PC-3 (cell line): Measurements from ENCODE around the gene LFNG. TPM values are rescaled to one million over a fixed set of nuclear protein-coding genes. Genes with fewer than 3 reads are reported as not detected.

Experiments used
- ATAC-seq: fragments of 200-7000 bp; cut with Tn5 transposase; 2 replicates; pipeline ENCODE4 v1.9.1; 2020; ENCODE audit warnings: mild to moderate bottlenecking, moderate library complexity
- BruUV-seq: library from RNA; stranded (reverse); fragments of 400-500 nt; replicated peaks from 2 replicates; lab custom pipeline; 2021; lab: Mats Ljungman, UMichigan
- CTCF ChIA-PET: fragments of 300-600 bp; sonication (Branson Sonifier 250); formaldehyde crosslinking; loops from one replicate; lab custom pipeline; 2022; ENCODE audit warnings: antibody characterized with exemption; lab: Charles Lee
- POLR2A ChIA-PET: fragments of 300-600 bp; sonication (Branson Sonifier 250); formaldehyde crosslinking; loops from one replicate; lab custom pipeline; 2022; ENCODE audit warnings: antibody characterized with exemption; ENCODE audit not compliant: unreplicated experiment; lab: Charles Lee
- DNase-seq: peaks from one replicate; pipeline ENCODE4 v3.0.0-alpha.2; 2015
- H2AFZ ChIP-seq: fragments of 300-600 bp; sonication (generic); 2 replicates; pipeline ENCODE4 v1.6.0; 2016; ENCODE audit warnings: antibody characterized with exemption, low read length
- H3F3A ChIP-seq: fragments of 300-600 bp; sonication (generic); one replicate; pipeline ENCODE4 v1.6.0; 2017; ENCODE audit warnings: antibody characterized with exemption, low read length, control low read depth, mild to moderate bottlenecking; ENCODE audit not compliant: unreplicated experiment
- H3K27ac ChIP-seq: fragments of 300-600 bp; sonication (generic); 2 replicates; pipeline ENCODE4 v1.5.1; 2016; ENCODE audit warnings: mild to moderate bottlenecking, low read length
- H3K27me3 ChIP-seq: fragments of 300-600 bp; sonication (generic); 2 replicates; pipeline ENCODE4 v1.6.1; 2016; ENCODE audit warnings: low read length, mixed read lengths
- H3K36me3 ChIP-seq: fragments of 300-600 bp; sonication (generic); 2 replicates; pipeline ENCODE4 v1.6.1; 2016; ENCODE audit warnings: low read depth, mixed run types, low read length, mixed read lengths
- H3K4me1 ChIP-seq: fragments of 300-600 bp; sonication (generic); 2 replicates; pipeline ENCODE4 v1.5.1; 2016; ENCODE audit warnings: low read length; ENCODE audit not compliant: insufficient read depth
- H3K4me2 ChIP-seq: fragments of 300-600 bp; sonication (generic); 2 replicates; pipeline ENCODE4 v1.6.0; 2016; ENCODE audit warnings: low read length
- H3K4me3 ChIP-seq: fragments of 300-600 bp; sonication (generic); 2 replicates; pipeline ENCODE4 v1.5.1; 2016; ENCODE audit warnings: mild to moderate bottlenecking, low read length, mixed read lengths
- H3K79me2 ChIP-seq: fragments of 300-600 bp; sonication (generic); 2 replicates; pipeline ENCODE4 v1.6.1; 2017; ENCODE audit warnings: low read length, mixed read lengths
- H3K9ac ChIP-seq: fragments of 300-600 bp; sonication (generic); 2 replicates; pipeline ENCODE4 v1.6.0; 2016; ENCODE audit warnings: mild to moderate bottlenecking, low read length
- H3K9me2 ChIP-seq: fragments of 300-600 bp; sonication (generic); replicated peaks from 2 replicates; pipeline ENCODE4 v1.6.1; 2016; ENCODE audit warnings: mixed run types, low read length, mixed read lengths
- H3K9me3 ChIP-seq: fragments of 300-600 bp; sonication (generic); 2 replicates; pipeline ENCODE4 v1.6.1; 2016; ENCODE audit warnings: low read length, mixed read lengths
- H4K20me1 ChIP-seq: fragments of 300-600 bp; sonication (generic); 2 replicates; pipeline ENCODE4 v1.6.1; 2016; ENCODE audit warnings: low read length, mixed read lengths
- CTCF ChIP-seq: fragments of 300-600 bp; sonication (generic); conservative IDR thresholded peaks from 2 replicates; pipeline ENCODE4 v1.5.1; 2017; ENCODE audit warnings: antibody characterized with exemption, low read depth, mild to moderate bottlenecking, low read length
- EZH2 ChIP-seq: fragments of 300-600 bp; sonication (generic); IDR thresholded peaks from one replicate; pipeline ENCODE4 v1.6.1; 2017; ENCODE audit warnings: antibody characterized with exemption, mild to moderate bottlenecking, low read length; ENCODE audit not compliant: unreplicated experiment
- EZH2phosphoT487 ChIP-seq: fragments of 300-600 bp; sonication (generic); IDR thresholded peaks from 2 replicates; pipeline ENCODE4 v1.6.1; 2018; ENCODE audit warnings: mild to moderate bottlenecking, antibody characterized with exemption, low read length, borderline replicate concordance
- intact Hi-C: fragments of 100-400 bp; cut with micrococcal nuclease; formaldehyde crosslinking; loops from 2 replicates; pipeline ENCODE4 v1.9.0; 2023
- total RNA-seq: library from RNA; depleted of rRNA; stranded (reverse); fragments of >200 nt; gene quantifications from 2 replicates; pipeline ENCODE4 v1.2.3, GENCODE V29; 2014

LFNG gene
- total RNA-seq, 1 experiment from 2014 or later, result 7.7 TPM

- H3F3A ChIP-seq, result no peaks in the 10 kb centered on the region
- no peak overlapping the region for H3K27ac ChIP-seq
- DNase-seq (no peak), ATAC-seq (no peak)
- ChIA-PET CTCF (no interaction called here), POLR2A (no interaction called here)
- no peaks in the 10 kb centered on the region for H3K9me3 ChIP-seq
- no peak overlapping the region for H3K4me2 ChIP-seq
- no peaks in the 10 kb centered on the region for H3K27me3 ChIP-seq
- intact Hi-C loops, result no loop called here
- H3K9me2 ChIP-seq, result no peaks in the 10 kb centered on the region
- no peaks in the 10 kb centered on the region for H3K79me2 ChIP-seq
- H3K4me1 ChIP-seq, result no peaks in the 10 kb centered on the region
- H3K36me3 ChIP-seq, result no peaks in the 10 kb centered on the region
- TF ChIP-seq CTCF (no peak), EZH2 (no peak), EZH2phosphoT487 (no peak)
- no TSS peak for BruUV-seq
- no peaks in the 10 kb centered on the region for H4K20me1 ChIP-seq
- H3K4me3 ChIP-seq, result no peak overlapping the region
- H2AFZ ChIP-seq, result no peak overlapping the region
- H3K9ac ChIP-seq, result no peak overlapping the region
These were observed 31.8 kb upstream of the LFNG start for GRCh38 chr7:2487586-2488271.

DNA sequence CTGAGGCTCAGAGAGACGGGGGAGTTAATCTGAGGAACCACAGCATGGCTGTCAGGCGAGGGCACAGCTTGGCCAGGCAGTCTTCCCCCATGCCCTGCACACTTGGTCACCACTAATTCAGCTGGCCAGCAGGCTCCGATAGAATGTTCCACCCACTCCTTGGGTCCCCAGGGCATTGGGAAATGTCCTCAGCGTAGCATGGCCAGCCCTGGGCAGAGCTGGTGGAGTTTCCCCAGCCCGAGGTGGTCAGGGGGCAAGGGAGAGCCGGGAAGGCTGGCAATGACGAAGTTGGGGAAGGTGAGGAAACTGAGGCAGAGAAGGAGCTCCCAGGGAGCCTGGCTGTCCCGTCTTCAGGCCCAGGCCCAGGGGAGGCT is 31.3 kb upstream of the LFNG start:
- no peaks in the 10 kb centered on the region for H3K79me2 ChIP-seq
- ChIA-PET CTCF (no interaction called here), POLR2A (no interaction called here)
- H3K9ac ChIP-seq, result no peak overlapping the region
- no peaks in the 10 kb centered on the region for H3K9me2 ChIP-seq
- intact Hi-C loops, result no loop called here
- no peak overlapping the region for H3K27ac ChIP-seq
- no peaks in the 10 kb centered on the region for H3K4me1 ChIP-seq
- no peaks in the 10 kb centered on the region for H3K36me3 ChIP-seq
- no TSS peak for BruUV-seq
- H2AFZ ChIP-seq, result no peak overlapping the region
- no peak overlapping the region for H3K4me3 ChIP-seq
- TF ChIP-seq EZH2, result no peak
- TF ChIP-seq EZH2phosphoT487, result no peak
- TF ChIP-seq CTCF, result no peak
- no peaks in the 10 kb centered on the region for H3F3A ChIP-seq
- ATAC-seq (no peak), DNase-seq (no peak)
- no peaks in the 10 kb centered on the region for H3K9me3 ChIP-seq
- H3K4me2 ChIP-seq, result no peak overlapping the region
- no peaks in the 10 kb centered on the region for H3K27me3 ChIP-seq
- H4K20me1 ChIP-seq, result no peaks in the 10 kb centered on the region

GRCh38 chr7:2488681-2489080 is 30.9 kb upstream of the LFNG start:
- POLR2A ChIA-PET, result no interaction called here
- no peaks in the 10 kb centered on the region for H3K79me2 ChIP-seq
- CTCF ChIA-PET, result no interaction called here

More at GRCh38 chr7:2488681-2489080, 30.9 kb upstream of the LFNG start:
- Histone ChIP-seq H4K20me1 (no peaks in the 10 kb centered on the region), H3K4me1 (no peaks in the 10 kb centered on the region), H3K9me2 (no peaks in the 10 kb centered on the region), H3K4me3 (no peak overlapping the region), H3K27ac (no peak overlapping the region), H3K9me3 (no peaks in the 10 kb centered on the region), H3K36me3 (no peaks in the 10 kb centered on the region), H2AFZ (no peak overlapping the region), H3K4me2 (no peak overlapping the region), H3F3A (no peaks in the 10 kb centered on the region), H3K9ac (no peak overlapping the region), H3K27me3 (no peaks in the 10 kb centered on the region)
- DNase-seq (no peak), ATAC-seq (no peak)
- BruUV-seq, result no TSS peak
- intact Hi-C loops, result no loop called here
- TF ChIP-seq EZH2, result no peak
- no peak for TF ChIP-seq CTCF
- no peak for TF ChIP-seq EZH2phosphoT487
